ENCODE results near the gene PRR30.

- TF ChIP-seq ZNF324 (tag by site-specific recombination; IDR thresholded peaks at IDR 0.05) (no peak), WT1 (tag by site-specific recombination; IDR thresholded peaks at IDR 0.05) (no peak), ZFP3 (tag by site-specific recombination; IDR thresholded peaks at IDR 0.05; ENCODE audit: low read depth) (no peak), ZBTB21 (tag by site-specific recombination; IDR thresholded peaks at IDR 0.05) (no peak), ZNF133 (tag by site-specific recombination; IDR thresholded peaks at IDR 0.05) (no peak), ZNF48 (tag by site-specific recombination; IDR thresholded peaks at IDR 0.05) (no peak), ZSCAN16 (tag by site-specific recombination; IDR thresholded peaks at IDR 0.05) (no peak), ZNF514 (tag by site-specific recombination; IDR thresholded peaks at IDR 0.05) (no peak), ZNF548 (tag by site-specific recombination; IDR thresholded peaks at IDR 0.05) (no peak)
- TF ChIP-seq, protein P1, sequence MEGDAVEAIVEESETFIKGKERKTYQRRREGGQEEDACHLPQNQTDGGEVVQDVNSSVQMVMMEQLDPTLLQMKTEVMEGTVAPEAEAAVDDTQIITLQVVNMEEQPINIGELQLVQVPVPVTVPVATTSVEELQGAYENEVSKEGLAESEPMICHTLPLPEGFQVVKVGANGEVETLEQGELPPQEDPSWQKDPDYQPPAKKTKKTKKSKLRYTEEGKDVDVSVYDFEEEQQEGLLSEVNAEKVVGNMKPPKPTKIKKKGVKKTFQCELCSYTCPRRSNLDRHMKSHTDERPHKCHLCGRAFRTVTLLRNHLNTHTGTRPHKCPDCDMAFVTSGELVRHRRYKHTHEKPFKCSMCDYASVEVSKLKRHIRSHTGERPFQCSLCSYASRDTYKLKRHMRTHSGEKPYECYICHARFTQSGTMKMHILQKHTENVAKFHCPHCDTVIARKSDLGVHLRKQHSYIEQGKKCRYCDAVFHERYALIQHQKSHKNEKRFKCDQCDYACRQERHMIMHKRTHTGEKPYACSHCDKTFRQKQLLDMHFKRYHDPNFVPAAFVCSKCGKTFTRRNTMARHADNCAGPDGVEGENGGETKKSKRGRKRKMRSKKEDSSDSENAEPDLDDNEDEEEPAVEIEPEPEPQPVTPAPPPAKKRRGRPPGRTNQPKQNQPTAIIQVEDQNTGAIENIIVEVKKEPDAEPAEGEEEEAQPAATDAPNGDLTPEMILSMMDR (tag by site-specific recombination; IDR thresholded peaks at IDR 0.05) = 0 out of 2 replicates have a peak, but pooled peaks have one; percentile 29
These were observed 5.1 kb downstream of the PRR30 start, which contains the start of gene PREB for GRCh38 chr2:27133905-27134780.
